H1 (cell line): ENCODE results near the gene PRKCA. TPM values are rescaled to one million over a fixed set of nuclear protein-coding genes. Genes with fewer than 3 reads are reported as not detected.

Experiments used
- CTCF ChIA-PET: fragments of 300-600 bp; sonication (Branson Sonifier 250); formaldehyde crosslinking; loops from one replicate; lab custom pipeline; 2021; ENCODE audit not compliant: partially characterized antibody; lab: Charles Lee
- POLR2A ChIA-PET: fragments of 300-600 bp; sonication (Branson Sonifier 250); formaldehyde crosslinking; loops from one replicate; lab custom pipeline; 2021; ENCODE audit warnings: inconsistent platforms; ENCODE audit not compliant: partially characterized antibody; lab: Charles Lee
- DNase-seq, 2 experiments: peaks; one replicate each; pipeline versions ENCODE4 v3.0.0 to v3.0.0-alpha.2; 2010 to 2022; ENCODE audit warnings: low spot score in 2 of 2, low read depth in 1 of 2, mixed read lengths in 1 of 2
- FAIRE-seq: peaks from 2 replicates; lab custom pipeline; 2011; peaks lifted over from hg19 to GRCh38; lab: Jason Lieb, UNC
- H2AFZ ChIP-seq: 2 replicates; pipeline ENCODE4 v1.8.1; 2012; ENCODE audit warnings: low read length, inconsistent platforms
- H2AK5ac ChIP-seq: 2 replicates; pipeline ENCODE4 v1.6.1; 2013; ENCODE audit warnings: low read depth, low read length
- H2BK120ac ChIP-seq: replicated peaks from 2 replicates; pipeline ENCODE3; 2013; ENCODE audit warnings: low read depth, low read length, inconsistent platforms
- H2BK12ac ChIP-seq: 2 replicates; pipeline ENCODE4 v1.6.1; 2013; ENCODE audit warnings: low read depth, low read length
- H2BK15ac ChIP-seq: 2 replicates; pipeline ENCODE4 v1.6.1; 2013; ENCODE audit warnings: low read length
- H2BK20ac ChIP-seq: 2 replicates; pipeline ENCODE4 v1.6.1; 2013; ENCODE audit warnings: low read length
- H2BK5ac ChIP-seq: 2 replicates; pipeline ENCODE4 v1.6.1; 2013; ENCODE audit warnings: low read depth, low read length
- H3K14ac ChIP-seq: 2 replicates; pipeline ENCODE4 v1.6.1; 2013; ENCODE audit warnings: inconsistent platforms; ENCODE audit not compliant: insufficient read length
- H3K18ac ChIP-seq: 2 replicates; pipeline ENCODE4 v1.6.1; 2013; ENCODE audit warnings: low read length; ENCODE audit errors: extremely low read depth
- H3K23ac ChIP-seq: 2 replicates; pipeline ENCODE4 v1.6.1; 2013; ENCODE audit warnings: inconsistent platforms; ENCODE audit not compliant: insufficient read length
- H3K23me2 ChIP-seq: 2 replicates; pipeline ENCODE4 v1.6.1; 2013; ENCODE audit warnings: low read depth, low read length
- H3K27ac ChIP-seq: 2 replicates; pipeline ENCODE4 v1.6.1; 2011; ENCODE audit warnings: low read depth, low read length, inconsistent platforms
- H3K27me3 ChIP-seq, 4 experiments: replicated peaks in 1 of 4; 1 replicate in 1 of 4; 2 replicates in 3 of 4; pipeline versions ENCODE4 v1.6.1 to v1.8.1; 2011 to 2013; ENCODE audit warnings: low read length in 3 of 4, mild to moderate bottlenecking in 3 of 4, inconsistent platforms in 2 of 4, mixed read lengths in 2 of 4, moderate library complexity in 1 of 4; ENCODE audit not compliant: control insufficient read depth in 3 of 4, insufficient read depth in 3 of 4; ENCODE audit errors: extremely low read depth in 1 of 4
- H3K36me3 ChIP-seq, 4 experiments: 2 replicates each; pipeline versions ENCODE4 v1.6.1 to v1.8.1; 2011 to 2013; ENCODE audit warnings: mild to moderate bottlenecking in 4 of 4, low read length in 3 of 4, moderate library complexity in 2 of 4, control low read depth in 1 of 4, inconsistent platforms in 1 of 4; ENCODE audit not compliant: insufficient read depth in 4 of 4, control insufficient read depth in 2 of 4
- H3K4ac ChIP-seq: replicated peaks from 2 replicates; pipeline ENCODE3; 2013; ENCODE audit warnings: low read length, low read depth, mixed read lengths, inconsistent platforms; ENCODE audit not compliant: insufficient read length
- H3K4me1 ChIP-seq, 4 experiments: replicated peaks in 1 of 4; 1 replicate in 1 of 4; 2 replicates in 3 of 4; pipeline versions ENCODE4 v1.6.1 to v1.8.1; 2011 to 2013; ENCODE audit warnings: low read length in 3 of 4, inconsistent platforms in 2 of 4, mixed read lengths in 1 of 4; ENCODE audit not compliant: insufficient read depth in 4 of 4, control insufficient read depth in 3 of 4
- H3K4me2 ChIP-seq, 2 experiments: 2 replicates each; pipeline versions ENCODE4 v1.6.1 to v1.8.1; 2011 to 2013; ENCODE audit warnings: low read depth in 2 of 2, low read length in 2 of 2, control low read depth in 1 of 2, inconsistent platforms in 1 of 2, mild to moderate bottlenecking in 1 of 2; ENCODE audit not compliant: insufficient read depth in 1 of 2
- H3K4me3 ChIP-seq, 4 experiments: fragments of 200-600, 300-600 bp in 1 of 4; sonication (generic), shearing (Covaris generic), sonication (Bioruptor Twin) in 1 of 4; 2 replicates each; pipeline versions ENCODE4 v1.5.1 to v1.8.1; 2011 to 2016; ENCODE audit warnings: low read length in 4 of 4, low read depth in 3 of 4, control low read depth in 2 of 4, inconsistent platforms in 2 of 4, mild to moderate bottlenecking in 2 of 4, mixed read lengths in 1 of 4, moderate library complexity in 1 of 4; ENCODE audit not compliant: insufficient read depth in 2 of 4; ENCODE audit errors: extremely low read depth in 1 of 4
- H3K56ac ChIP-seq: replicated peaks from 2 replicates; pipeline ENCODE3; 2013; ENCODE audit warnings: low read depth, mild to moderate bottlenecking, mixed read lengths, low read length, inconsistent platforms; ENCODE audit not compliant: insufficient read length
- H3K79me1 ChIP-seq: 2 replicates; pipeline ENCODE4 v1.6.1; 2013; ENCODE audit warnings: low read depth, low read length, control low read depth
- H3K79me2 ChIP-seq, 2 experiments: 2 replicates each; pipeline versions ENCODE4 v1.6.1 to v1.8.1; 2012 to 2013; ENCODE audit warnings: low read length in 2 of 2, mild to moderate bottlenecking in 2 of 2, inconsistent platforms in 1 of 2; ENCODE audit not compliant: insufficient read depth in 2 of 2, control insufficient read depth in 1 of 2
- H3K9ac ChIP-seq, 4 experiments: replicated peaks in 1 of 4; 1 replicate in 1 of 4; 2 replicates in 3 of 4; pipeline versions ENCODE4 v1.6.1 to v1.8.1; 2011 to 2013; ENCODE audit warnings: low read depth in 3 of 4, low read length in 3 of 4, control low read depth in 2 of 4, mild to moderate bottlenecking in 2 of 4, moderate library complexity in 2 of 4, inconsistent platforms in 1 of 4; ENCODE audit errors: extremely low read depth in 1 of 4
- H3K9me3 ChIP-seq, 2 experiments: 2 replicates each; pipeline versions ENCODE4 v1.6.1 to v1.8.1; 2012 to 2013; ENCODE audit warnings: mild to moderate bottlenecking in 2 of 2, moderate library complexity in 2 of 2, control low read depth in 1 of 2, inconsistent platforms in 1 of 2, low read depth in 1 of 2, low read length in 1 of 2, mixed read lengths in 1 of 2; ENCODE audit not compliant: insufficient read depth in 2 of 2
- H4K20me1 ChIP-seq, 2 experiments: replicated peaks in 1 of 2; 2 replicates each; pipeline versions ENCODE3 to v1.8.1; 2011 to 2013; ENCODE audit warnings: inconsistent platforms in 2 of 2, low read length in 2 of 2, mild to moderate bottlenecking in 1 of 2; ENCODE audit not compliant: insufficient read depth in 2 of 2, control insufficient read depth in 1 of 2
- H4K5ac ChIP-seq: 2 replicates; pipeline ENCODE4 v1.6.1; 2013; ENCODE audit warnings: low read length, low read depth, mixed read lengths, inconsistent platforms; ENCODE audit not compliant: insufficient read length
- H4K8ac ChIP-seq: 2 replicates; pipeline ENCODE4 v1.8.0; 2013; ENCODE audit warnings: mild to moderate bottlenecking, moderate library complexity, low read length, inconsistent platforms; ENCODE audit not compliant: insufficient read depth; ENCODE audit errors: extremely low read depth
- H4K91ac ChIP-seq: replicated peaks from 2 replicates; pipeline ENCODE3; 2013; ENCODE audit warnings: low read length, mixed read lengths, inconsistent platforms; ENCODE audit not compliant: insufficient read length
- GABPA ChIP-seq: IDR thresholded peaks from 2 replicates; pipeline ENCODE4 v1.6.1; 2011; ENCODE audit warnings: mild to moderate bottlenecking, low read length, moderate library complexity, borderline replicate concordance; ENCODE audit not compliant: insufficient read depth
- SIRT6 ChIP-seq: IDR thresholded peaks from one replicate; pipeline ENCODE4 v1.7.1; 2012; ENCODE audit warnings: low read length, inconsistent platforms
- WGBS, 2 experiments: shearing (Covaris generic) in 1 of 2; methylation state at CpG; one replicate each; pipeline versions ENCODE4 v1.1.6 to v1.1.7; 2013 to 2015; ENCODE audit warnings: low lambda C conversion rate in 2 of 2, mixed read lengths in 2 of 2, inconsistent platforms in 1 of 2, low coverage in 1 of 2, missing lambda C conversion rate in 1 of 2; ENCODE audit not compliant: insufficient replicate concordance in 2 of 2, insufficient coverage in 1 of 2, insufficient read length in 1 of 2; ENCODE audit errors: extremely low coverage in 1 of 2, missing lambda C conversion rate in 1 of 2; 5-methylcytosine and 5-hydroxymethylcytosine counted together
- polyA plus RNA-seq, 7 experiments: library from polyadenylated mRNA; depleted of rRNA in 3 of 7; stranded (reverse) in 5 of 7; unstranded in 2 of 7; fragments of >200 nt in 5 of 7; fragments of 200-250 nt in 2 of 7; gene quantifications; 1 replicate in 5 of 7; 2 replicates in 1 of 7; 4 replicates in 1 of 7; pipeline versions ENCODE4 v1.2.1 to v1.2.3, GENCODE V29; 2011 to 2013; ENCODE audit warnings: missing spikeins in 2 of 7, mixed read lengths in 2 of 7
- total RNA-seq: library from RNA; stranded (reverse); fragmentation: NEBNext Ultra II Directional; extraction: Animal tissue kit (Norgen Biotek cat#: 25700); gene quantifications from 2 replicates; pipeline ENCODE4 v1.2.1, GENCODE V29; 2021

The PRKCA gene
- total and polyA plus RNA-seq, 2 of the 8 experiments (the other 6 are each of a cell fraction or from before 2014, with no cell fraction given): 5.8 to 17.8 TPM

GRCh38 chr17:66277191-66277590 lies 25.2 kb upstream of the PRKCA start:
- Histone ChIP-seq H3K4me3 (no peak overlapping the region), H3K79me2 (no peaks in the 10 kb centered on the region), H2BK12ac (no peak overlapping the region), H2AK5ac (no peak overlapping the region), H3K9ac (no peak overlapping the region), H3K14ac (no peak overlapping the region), H4K5ac (no peak overlapping the region), H3K4me1 (no peaks in the 10 kb centered on the region), H2BK20ac (no peak overlapping the region), H3K4ac (no peak overlapping the region), H3K56ac (no peak overlapping the region), H2BK120ac (no peak overlapping the region), H3K18ac (no peak overlapping the region), H3K9me3 (no peaks in the 10 kb centered on the region), H4K8ac (no peak overlapping the region), H3K23me2 (no peaks in the 10 kb centered on the region), H4K91ac (no peak overlapping the region), H3K79me1 (no peaks in the 10 kb centered on the region), H2BK15ac (no peak overlapping the region), H3K4me2 (no peak overlapping the region), H3K23ac (no peak overlapping the region), H4K20me1 (no peaks in the 10 kb centered on the region), H3K36me3 (no peaks in the 10 kb centered on the region), H2BK5ac (no peak overlapping the region), H3K27ac (no peak overlapping the region), H2AFZ (no peak overlapping the region), H3K27me3 (no peaks in the 10 kb centered on the region; a peak in 2 of 7 replicates)
- WGBS, 2 experiments: 80% methylated on average over 2 of the region's 2 CpGs; no CpG with 5 or more reads in 1 of the 2 experiments
- ChIA-PET POLR2A (no interaction called here), CTCF (interaction anchor here (0.6 kb wide), 2 partner anchors 19 to 176 kb away, joined by 3 to 4 read pairs; no protein-coding TSS in a partner anchor)
- no peak for DNase-seq
- TF ChIP-seq SIRT6: no peak
- TF ChIP-seq GABPA: no peak
- FAIRE-seq: no peak
